NCI-H1092 treated with DMSO at 0.1 percent for 48 hours (cell line): Measurements from ENCODE around the gene DXO.
"Not testable (repeated sequence)": the region's sequence is repeated elsewhere in the genome, so short reads cannot be mapped to it uniquely, and the experiment has no call there.

Experiments used
- DNase-seq: peaks from one replicate; lab custom pipeline; 2025; lab: John Stamatoyannopoulos, UW

DXO gene

GRCh38 chr6:31971993-31972708, at the start of gene DXO:
TSS of gene DXO (minus strand) at chr6:31972138. CDS start at chr6:31971675, 463 bp downstream.
- DNase-seq = peak; percentile 93

GRCh38 chr6:32014547-32014946, 42.6 kb upstream of the DXO start, which contains the start of gene C4B:
TSS of gene C4B (plus strand) at chr6:32014795. CDS start at chr6:32014846, 51 bp downstream.
- not testable (repeated sequence) for DNase-seq

- DNase-seq = not testable (repeated sequence)
Observed at GRCh38 chr6:32013738-32014137, 41.8 kb upstream of the DXO start.

GRCh38 chr6:32012941-32013617, 41.1 kb upstream of the DXO start:
- DNase-seq = not testable (repeated sequence)

GRCh38 chr6:32010856-32011530, 39.1 kb upstream of the DXO start:
- DNase-seq = not testable (repeated sequence)

- DNase-seq = not testable (repeated sequence)
Observed at GRCh38 chr6:32009537-32009936, 37.6 kb upstream of the DXO start.

GRCh38 chr6:32008616-32009015, 36.7 kb upstream of the DXO start:
- not testable (repeated sequence) for DNase-seq

- not testable (repeated sequence) for DNase-seq
Observed at GRCh38 chr6:32008037-32008436, 36.1 kb upstream of the DXO start.

GRCh38 chr6:32007086-32007485, 35.1 kb upstream of the DXO start:
- DNase-seq = not testable (repeated sequence)

GRCh38 chr6:32005991-32006529, 34.1 kb upstream of the DXO start:
- DNase-seq = not testable (repeated sequence)

- DNase-seq = not testable (repeated sequence)
Observed at GRCh38 chr6:32005538-32005880, 33.6 kb upstream of the DXO start.

GRCh38 chr6:32004864-32005537, 33.1 kb upstream of the DXO start:
- DNase-seq = not testable (repeated sequence)

GRCh38 chr6:32004393-32004792, 32.5 kb upstream of the DXO start:
- DNase-seq = not testable (repeated sequence)

GRCh38 chr6:32003301-32003700, 31.4 kb upstream of the DXO start:
- DNase-seq = not testable (repeated sequence)

GRCh38 chr6:32002546-32003268, 30.8 kb upstream of the DXO start:
- not testable (repeated sequence) for DNase-seq

GRCh38 chr6:31996385-31996784, 24.4 kb upstream of the DXO start:
- not testable (repeated sequence) for DNase-seq

- not testable (repeated sequence) for DNase-seq
Observed at GRCh38 chr6:31994421-31994820, 22.5 kb upstream of the DXO start.

- not testable (repeated sequence) for DNase-seq
Observed at GRCh38 chr6:31989363-31989762, 17.4 kb upstream of the DXO start.

GRCh38 chr6:31981744-31982143, 9.8 kb upstream of the DXO start, which contains the start of gene C4A:
TSS of gene C4A (plus strand) at chr6:31982057. CDS start at chr6:31982108, 51 bp downstream.
- not testable (repeated sequence) for DNase-seq

- not testable (repeated sequence) for DNase-seq
Observed at GRCh38 chr6:31980998-31981397, 9.1 kb upstream of the DXO start.
